ENCODE measurements around the gene TRIM47.
"Not testable (repeated sequence)": the region's sequence is repeated elsewhere in the genome, so short reads cannot be mapped to it uniquely, and the experiment has no call there.

Gene TRIM47

DNA sequence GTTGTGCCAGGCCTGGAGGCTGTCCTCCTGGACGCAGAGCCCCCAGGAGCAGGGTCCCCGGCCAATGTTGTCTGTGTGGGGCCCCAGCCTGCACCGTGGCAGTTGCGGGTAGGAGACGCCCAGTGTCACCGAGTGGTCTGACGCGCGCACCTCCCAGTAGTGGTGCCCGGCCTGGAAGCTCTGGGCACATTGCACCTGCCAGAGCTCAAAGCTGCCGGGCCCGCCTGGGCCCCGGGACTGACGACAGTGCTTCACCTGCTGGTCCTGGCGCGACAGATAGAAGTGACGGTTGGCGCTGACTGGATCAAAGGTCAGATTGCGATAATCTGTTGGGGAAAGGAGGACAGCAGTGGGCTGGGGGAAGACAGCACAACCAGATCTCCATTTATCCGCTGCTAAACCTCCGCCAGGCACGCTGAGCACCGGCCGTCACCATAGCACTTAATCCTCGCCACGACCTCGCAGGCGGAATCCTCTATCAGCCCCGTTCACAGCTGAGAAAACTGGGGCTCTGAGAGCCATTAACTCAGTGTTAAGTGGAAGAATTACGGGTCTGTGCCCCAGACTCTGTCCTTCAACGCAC is 12.7 kb upstream of the TRIM47 start:
- no peak for DNase-seq (ENCODE audit: low read depth)

DNA sequence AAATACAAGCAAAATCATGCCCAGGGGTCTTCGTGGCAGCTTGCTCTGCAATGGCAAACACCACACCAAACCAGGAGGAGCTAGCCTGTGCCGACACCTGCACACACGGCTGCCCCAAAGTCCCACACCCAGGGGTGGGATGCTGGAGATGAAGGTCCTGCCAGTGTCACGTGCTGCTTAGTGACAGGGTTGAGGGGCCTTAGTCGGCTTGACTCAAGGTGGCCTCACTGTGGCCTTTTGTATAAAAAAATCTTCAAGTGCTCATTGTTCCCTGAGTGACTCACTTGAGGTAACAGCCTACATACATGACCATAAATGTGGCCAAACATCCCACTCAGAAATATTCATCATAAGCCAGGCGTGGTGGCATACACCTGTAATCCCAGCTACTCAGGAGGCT is 11.1 kb upstream of the TRIM47 start:
- DNase-seq (ENCODE audit: low read depth), result no peak

DNA sequence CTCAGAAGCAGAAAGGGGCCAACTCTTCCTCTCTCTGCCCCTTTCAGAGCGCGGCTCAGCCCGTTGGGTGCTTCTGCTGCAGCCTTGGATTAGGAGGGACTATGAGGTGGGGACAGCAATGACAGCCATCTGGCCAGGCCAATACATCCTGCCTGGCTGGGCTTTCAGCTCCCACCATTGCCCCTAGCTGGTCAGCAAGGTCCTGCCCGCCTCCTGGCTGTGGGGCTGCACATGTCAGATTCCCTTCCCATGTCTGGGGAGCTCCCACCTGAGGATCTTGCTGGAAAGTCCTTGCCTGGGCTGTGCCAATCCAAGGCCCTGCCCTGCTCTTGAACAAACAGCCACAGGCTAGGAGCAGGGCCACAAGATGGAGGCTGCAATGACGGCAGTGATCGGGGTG is 10.1 kb upstream of the TRIM47 start:
- no peak for DNase-seq (ENCODE audit: low read depth)

DNA sequence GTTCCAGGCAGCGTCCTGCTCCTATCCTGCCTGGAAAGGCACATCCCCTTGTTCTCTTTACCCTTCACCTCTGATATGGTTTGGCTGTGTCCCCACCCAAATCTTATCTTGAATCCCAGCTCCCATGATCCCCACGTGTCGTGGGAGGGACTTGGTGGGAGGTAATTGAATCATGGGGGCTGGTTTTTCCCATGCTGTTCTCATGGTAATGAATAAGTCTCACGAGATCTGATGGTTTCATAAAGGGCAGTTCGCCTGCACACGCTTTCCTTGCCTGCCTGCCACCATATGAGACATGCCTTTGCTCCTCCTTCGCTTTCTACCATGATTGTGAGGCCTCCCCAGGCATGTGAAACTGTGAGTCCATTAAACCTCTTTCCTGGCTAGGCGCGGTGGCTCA is 7.5 kb upstream of the TRIM47 start:
- DNase-seq (ENCODE audit: low read depth), result not testable (repeated sequence)

DNA sequence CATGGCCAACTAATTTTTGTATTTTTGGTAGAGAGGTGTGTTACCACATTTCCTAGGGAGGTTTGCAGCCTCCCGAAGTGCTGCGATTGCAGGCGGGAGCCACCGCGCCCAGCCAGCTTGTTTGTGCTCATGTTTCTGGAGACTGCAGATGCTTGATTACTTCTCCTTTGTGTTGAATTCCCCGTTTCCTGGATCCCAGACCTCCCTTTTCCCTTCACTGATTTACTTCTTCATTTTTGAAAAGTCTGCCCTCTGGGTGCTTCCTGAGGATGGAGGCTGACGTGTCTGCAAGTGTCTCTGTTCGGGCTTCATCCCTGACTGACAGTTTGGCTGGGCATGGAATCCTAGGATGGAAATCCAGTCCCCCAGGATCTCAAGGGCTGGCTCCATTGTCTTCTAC is 7.0 kb upstream of the TRIM47 start:
- DNase-seq (ENCODE audit: low read depth), result no peak

DNA sequence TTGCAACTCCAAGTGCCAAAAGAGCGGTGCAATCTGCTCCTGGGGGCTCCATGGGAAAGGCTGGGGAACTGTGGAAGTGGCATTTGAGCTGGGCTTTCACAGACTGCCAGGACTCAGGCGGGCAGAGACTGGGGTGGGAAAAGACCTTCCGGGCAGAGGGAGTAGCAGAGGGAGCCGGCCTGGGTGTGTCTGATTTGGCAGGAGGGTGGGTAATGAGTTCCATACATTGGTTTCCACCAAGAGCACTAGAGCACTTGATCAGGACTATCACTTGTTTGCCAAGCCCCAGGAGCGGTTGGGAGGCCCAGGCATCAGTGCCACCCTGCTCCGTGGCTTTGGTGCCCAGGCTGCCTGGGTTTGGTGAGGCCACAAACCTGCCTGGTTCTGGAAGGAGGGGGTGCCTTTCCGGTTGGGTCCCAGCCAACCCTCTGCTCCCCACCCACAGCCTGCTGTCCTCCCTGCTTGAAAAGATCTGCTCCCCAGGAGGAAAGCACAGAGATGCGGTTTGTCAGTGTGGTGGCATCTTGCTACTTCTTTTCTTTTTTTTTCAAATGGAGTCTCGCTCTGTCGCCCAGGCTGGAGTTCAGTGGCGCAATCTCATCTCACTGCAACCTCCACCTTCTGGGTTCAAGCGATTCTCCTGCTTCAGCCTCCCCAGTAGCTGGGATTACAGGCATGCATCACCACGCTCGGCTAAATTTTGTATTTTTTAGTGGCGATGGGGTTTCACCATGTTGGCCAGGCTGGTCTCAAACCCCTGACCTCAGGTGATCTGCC is 3.5 kb upstream of the TRIM47 start:
- DNase-seq (ENCODE audit: low read depth), result no peak

DNA sequence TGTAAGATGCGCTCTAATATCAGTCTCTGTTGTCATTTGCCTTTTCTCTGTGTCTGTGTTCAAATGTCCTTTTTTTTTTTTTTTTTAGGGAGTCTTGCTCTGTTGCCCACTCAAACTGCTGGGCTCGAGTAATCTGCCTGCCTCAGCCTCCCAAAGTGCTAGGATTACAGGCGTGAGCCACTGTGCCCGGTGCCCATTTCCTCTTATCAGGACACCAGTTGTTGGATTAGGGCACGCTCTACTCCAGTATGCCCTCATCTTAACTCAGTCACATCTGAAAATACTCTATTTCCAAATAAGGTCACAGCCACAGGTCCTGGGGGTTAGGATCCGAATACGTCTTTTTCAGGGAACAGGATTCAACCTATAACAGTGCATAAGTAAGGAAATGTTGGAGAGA is 1.9 kb upstream of the TRIM47 start:
- DNase-seq (ENCODE audit: low read depth), result no peak

DNA sequence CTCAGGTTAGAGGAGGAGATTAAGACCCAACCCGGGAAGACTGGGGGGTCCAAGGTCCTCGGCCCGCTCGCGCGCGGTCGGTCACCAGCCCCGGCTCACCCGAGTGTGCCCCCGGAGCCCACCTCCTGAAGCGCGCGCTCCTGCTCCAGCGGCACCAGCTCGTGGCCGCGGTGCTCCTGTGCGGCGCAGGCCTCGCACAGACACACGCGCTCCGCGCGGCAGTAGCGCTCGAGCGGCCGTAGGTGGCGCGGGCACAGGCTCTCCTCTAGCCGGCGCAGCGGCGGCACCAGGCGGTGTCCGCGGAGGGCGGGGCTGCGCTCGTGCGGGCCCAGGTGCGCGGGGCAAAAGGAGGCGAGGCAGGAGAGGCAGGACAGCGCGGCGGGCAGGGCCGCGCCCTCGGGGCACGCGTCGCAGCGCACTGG is 618 bp downstream of the TRIM47 start:
- DNase-seq (ENCODE audit: low read depth), result peak; percentile 36

DNA sequence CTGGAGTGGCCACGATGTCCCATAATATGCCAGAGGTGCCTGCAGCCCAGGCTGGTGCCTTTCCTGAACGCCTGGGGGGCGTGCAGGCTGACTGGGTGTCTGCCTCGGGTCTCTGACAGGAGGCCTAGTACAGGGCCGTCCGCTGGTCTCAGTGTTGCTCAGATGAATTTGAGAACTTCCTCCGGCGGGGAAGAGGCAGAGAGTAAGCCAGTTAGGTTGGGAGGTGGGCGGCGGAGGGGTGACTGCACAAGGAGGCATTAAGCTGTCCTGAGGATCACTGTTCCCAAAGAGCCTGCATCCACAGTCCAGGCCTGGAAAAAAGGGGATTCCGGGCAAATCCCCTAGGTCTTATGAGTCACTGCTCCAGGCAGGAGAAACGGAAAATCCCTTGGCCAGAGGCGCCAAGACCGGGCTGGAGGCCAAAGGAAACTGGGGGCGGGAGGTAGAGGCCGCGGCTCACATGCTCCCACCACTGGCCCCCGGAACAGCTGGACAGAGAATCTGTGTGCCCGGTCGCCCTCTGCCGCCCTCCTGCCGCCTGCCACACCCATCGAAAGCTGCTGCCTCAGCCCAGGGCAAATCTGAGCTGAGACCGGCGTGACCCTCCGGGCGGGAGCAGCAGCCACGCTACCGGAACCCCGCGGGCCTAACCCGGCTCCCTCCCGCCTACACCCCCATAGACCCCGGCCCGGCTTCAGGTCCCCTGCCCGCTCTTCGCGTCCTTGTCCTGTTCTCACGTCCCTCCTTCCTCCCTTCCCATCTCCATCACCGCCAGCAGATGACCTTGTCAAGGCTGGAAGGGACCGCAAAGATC is 1.2 kb downstream of the TRIM47 start:
- DNase-seq (ENCODE audit: low read depth), result no peak

DNA sequence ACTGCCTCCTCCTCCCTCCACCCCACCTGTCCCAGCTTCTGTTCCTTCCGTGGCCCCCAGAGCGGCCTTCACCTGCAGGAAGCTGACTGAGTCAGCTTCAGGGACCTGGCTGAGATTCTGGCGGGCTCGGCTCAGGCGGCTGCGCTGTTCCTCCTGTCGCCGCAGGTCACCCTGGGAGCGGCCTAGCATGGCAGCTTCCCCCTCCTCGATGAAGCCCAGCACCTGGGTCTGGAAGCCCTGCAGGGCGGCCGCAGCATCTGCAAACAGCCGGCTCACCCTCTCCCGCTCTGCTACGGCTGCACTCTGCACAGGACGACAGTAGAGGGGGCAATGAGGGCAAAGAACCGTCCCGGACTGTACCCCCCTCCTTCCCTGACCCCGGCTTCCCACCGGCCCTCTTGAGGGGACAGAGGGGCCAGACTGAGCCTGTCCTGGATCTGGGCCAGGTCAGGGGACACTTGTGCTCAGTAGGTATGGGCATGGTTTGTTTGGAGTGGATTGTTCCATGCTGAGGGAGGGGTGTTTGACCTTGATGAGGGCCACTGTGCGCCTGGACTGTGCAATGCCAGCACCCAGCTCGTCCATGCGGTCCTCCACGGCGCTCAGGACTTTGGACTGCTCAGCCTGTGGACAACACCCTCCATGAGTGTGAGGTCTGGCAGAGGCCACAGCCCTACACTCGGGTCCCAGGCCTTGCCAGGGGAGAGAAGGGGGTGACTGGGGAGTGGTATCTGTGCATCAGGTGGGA is 2.0 kb downstream of the TRIM47 start:
- peak; percentile 31 for DNase-seq (ENCODE audit: low read depth)

DNA sequence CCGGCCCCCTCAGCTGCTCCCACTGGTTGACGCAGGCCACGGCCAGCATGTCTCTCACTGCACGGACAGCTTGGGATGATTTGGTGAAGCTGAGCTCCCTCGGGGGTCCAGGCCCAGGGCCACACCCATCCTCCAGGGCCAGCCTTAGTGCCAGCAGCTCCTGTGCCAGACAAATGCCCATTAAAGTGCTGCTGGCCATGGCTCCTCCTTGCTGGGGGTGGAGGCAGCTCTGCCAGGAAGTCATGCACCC is 2.5 kb downstream of the TRIM47 start:
- DNase-seq (ENCODE audit: low read depth), result no peak

DNA sequence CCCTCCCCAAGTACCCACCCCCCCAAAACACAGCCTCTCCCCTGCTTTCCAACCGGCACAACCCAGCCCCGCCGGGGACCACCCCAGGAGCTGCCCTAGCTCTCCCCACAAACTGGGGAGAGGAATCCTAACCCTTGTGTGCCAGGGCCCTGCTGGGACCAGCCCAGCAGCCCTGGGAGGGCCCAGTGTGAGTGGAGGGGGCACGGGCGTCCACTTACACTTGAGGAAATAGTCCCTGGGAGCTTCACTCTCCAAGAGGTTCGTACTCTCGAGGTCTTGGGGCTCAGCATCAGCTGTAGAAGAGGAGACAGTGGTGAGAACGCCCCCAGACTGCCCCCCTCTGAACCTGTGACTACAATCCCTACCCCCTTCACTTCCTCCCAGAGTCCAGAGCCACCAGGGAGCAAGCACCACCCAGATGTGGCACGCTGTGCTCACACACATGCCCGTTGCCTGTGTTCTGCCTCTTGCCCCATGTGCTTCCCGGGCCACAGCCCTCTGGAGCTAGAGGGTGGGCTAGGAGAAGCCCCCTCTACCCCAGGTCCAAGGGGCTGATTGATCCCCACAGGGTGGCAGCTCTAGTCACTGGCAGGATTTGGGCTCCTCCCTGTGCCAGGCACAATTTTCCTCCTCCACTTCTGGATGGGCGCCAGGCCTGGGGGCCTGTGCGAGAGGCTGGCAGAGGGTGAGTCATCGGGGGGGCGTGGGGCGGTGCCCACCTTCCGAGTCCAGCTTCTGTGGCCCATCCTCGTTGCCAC is 3.0 kb downstream of the TRIM47 start:
- no peak for DNase-seq (ENCODE audit: low read depth)

DNA sequence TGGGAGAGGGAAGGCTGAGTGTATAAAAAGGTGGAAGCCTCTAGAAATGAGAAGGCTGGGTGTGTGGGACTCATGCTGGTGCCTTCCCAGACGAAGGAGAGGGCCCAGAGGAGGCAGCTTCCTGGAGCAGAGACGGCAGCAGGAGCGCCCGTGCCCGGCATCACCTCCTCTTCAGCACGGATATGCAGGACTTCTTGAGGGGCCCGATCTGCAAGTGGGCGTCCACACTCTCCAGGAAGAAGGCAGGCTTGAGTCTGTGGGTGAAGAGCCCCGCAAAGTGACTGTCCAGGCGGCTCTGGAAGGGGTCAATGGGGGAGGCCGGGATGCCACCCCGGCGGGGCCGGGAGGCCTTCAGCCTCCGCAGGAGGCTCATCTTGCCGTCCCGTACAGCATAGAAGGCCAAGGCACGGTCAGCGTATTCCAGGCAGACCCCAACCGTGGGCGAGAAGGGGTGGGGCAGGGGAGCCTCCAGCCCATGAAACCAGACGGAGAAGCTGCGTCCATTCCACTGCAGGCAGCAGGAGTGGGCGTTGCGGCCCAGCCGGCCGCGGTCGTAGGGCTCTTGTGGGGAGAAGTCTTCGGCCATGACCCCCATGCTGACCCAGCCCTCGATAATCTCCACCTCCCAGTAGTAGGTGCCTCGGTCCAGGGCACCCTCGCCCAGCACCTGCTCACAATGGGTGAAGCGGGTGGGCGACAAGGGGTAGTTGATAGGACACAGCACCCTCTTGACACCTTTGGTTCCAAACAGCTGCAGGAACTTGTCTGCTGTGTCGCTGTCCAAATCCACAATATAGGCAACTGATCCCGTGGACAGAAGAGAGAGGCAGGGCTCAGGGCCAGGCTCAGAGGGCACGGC is 3.8 kb downstream of the TRIM47 start:
- DNase-seq (ENCODE audit: low read depth), result no peak

DNA sequence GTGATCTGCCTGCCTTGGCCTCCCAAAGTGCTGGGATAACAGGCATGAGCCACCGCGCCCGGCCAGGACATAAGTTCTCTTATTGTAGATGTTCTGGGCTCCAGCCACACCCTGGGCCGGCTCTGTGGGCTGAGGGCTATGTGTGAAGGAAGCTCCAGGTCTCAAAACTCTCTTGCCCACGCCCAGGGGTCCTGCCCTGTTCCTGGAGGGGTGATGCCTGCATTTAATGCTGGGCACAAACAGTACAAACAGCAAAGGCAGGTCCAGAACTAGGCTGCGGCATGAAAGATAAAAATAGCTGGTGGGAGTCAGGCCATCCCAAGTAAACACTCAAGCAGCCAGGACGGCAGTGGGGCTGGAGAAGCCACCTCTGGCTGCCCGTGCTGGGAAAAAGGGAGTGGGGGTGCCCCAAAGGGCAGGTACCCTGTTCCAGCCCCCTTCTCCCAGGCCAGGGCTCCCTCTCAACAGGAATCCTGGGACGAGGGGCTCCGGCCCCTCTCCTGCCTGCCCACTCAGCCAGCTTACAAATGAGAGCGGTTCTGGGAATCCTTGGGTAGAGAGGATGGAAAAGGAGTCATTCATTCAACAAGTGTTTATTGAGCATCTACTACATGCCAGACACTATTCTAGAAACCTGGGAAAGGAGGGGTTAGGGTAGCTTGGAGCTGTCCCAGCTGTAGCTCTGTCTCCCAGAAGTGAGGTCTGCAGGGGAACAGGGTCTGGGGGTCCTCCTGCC is 4.6 kb downstream of the TRIM47 start:
- no peak for DNase-seq (ENCODE audit: low read depth)

DNA sequence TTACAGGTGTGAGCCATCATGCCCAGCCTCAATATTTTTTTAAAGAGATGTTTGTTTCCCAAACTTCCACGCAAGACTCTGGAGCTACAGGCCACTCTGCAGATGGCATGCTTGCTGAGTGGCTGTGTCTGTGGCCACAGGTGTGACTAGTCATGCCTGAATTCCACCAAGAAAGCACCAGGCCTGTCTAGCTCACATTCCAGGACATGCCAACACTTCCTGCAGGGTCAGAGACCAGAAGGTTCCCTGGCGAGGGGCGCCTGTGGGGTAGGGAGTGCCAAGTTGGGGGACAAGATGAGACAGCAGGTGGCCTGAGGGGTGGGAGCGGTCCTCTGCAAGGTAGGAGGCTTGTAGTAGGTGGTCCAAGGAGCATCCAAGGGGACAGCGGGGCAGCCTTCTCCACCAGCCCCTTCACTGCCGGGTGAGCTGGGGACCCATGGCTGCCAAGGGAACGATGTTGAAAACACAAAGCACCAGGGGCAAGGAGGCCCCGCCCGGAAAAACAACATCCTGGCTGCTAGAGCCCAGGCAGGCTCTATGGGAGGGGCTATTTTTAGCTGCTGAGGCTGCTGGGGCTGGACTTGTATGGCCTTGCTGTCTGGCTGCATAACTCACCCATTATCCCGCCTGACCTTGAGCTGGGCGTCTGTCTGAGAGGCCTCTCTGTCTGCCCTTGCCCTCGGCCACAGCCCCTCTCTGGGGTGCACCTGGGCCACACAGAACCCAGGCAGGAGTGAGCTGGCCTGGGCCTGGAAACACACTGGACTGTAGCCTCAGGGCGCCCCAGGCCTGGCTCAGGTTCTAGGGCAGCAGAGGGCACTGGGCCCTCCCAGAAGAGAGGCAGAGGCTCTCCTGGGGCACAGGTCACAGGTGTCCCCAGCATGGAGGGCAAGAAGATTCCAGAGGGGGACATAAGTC is 5.7 kb downstream of the TRIM47 start:
- DNase-seq (ENCODE audit: low read depth), result no peak

DNA sequence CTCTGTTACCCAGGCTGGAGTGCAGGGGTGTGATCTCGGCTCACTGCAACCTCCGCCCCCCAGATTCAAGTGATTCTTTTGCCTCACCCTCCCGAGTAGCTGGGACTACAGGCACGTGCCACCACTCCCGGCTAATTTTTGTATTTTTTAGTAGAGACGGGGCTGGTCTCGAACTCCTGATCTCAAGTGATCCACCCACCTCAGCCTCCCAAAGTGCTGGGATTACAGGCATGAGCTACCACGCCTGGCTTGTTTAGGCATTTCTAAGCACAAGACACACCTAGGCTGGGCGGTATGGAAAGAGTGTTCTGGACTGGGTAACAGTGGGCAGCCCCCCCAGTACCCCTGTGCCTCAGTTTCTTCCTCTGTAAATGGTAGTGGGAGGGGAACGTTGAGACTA is 8.2 kb downstream of the TRIM47 start:
- not testable (repeated sequence) for DNase-seq (ENCODE audit: low read depth)

DNA sequence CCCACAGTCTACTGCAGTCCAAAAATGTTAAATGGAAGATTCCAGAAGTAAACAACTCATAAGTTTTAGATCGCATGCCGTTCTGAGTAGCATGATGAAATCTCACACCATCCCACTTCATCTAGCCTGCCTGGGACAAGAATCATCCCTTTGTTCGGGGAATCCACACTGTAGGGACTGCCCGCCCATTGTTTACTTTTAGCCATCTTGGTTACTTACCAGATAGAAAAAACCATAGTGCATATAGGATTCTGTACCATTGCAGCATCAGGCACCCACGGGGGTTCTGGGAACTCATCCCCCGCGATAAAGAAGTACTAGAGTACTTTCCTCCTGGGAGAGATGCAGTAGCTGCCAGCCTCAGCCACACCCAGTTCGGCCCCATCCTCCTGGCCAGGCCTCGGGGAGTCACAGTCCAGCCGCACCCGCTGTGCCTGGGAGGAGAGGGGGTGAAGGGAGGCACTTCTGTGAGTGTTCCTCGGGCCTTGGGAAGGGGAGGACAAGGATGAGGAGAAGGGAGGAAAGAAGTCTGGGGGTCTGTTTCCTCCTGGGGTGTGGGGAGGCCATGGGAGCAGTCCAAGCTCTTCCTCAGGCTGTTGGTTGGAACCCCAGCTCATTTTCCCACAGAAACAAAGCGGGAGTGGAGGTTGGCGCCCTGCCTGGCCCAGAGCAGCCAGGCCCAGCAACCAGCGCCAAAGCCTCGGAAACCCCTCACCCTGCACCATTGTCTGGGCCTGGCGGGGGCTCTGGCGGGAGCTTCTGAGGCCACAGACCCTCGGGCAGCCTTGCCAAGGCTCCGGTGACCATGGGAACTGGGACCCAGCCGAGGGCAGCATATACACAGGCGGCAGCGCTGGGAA is 8.9 kb downstream of the TRIM47 start:
- no peak for DNase-seq (ENCODE audit: low read depth)

DNA sequence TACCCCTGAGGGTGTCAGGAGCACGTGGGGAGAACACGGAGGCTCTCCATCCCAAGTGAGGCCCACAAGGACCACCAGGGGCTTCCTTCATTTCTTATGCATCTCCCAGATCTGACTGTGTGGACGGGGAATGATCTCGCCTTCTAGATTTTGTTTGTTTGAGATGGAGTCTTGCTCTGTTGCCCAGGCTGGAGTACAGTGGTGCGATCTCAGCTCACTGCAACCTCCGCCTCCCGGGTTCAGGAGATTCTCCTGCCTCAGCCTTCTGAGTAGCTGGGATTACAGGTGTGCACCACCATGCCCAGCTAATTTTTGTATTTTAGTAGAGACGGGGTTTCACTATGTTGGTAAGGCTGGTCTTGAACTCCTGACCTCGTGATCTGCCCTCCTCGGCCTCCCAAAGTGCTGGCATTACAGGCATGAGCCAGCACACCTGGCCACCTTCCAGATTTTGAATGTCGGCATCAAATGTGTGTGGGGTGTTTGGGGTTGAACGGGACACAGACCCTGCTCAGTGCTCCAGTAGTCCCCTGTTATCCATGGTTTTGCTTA is 9.6 kb downstream of the TRIM47 start:
- DNase-seq (ENCODE audit: low read depth), result not testable (repeated sequence)

All from stimulated activated CD8-positive, alpha-beta memory T cell treated with anti-CD3 and anti-CD28 coated beads, Interleukin-15, amount 100 ng/mL, for 24 hours (primary cell).